Activated CD8-positive, alpha-beta T cell treated with anti-CD3 and anti-CD28 coated beads, Interleukin-2, amount 10 ng/mL, durations not matched to agents 7 days and 5 days (primary cell): ENCODE results near the gene SPIRE2. TPM values are rescaled to one million over a fixed set of nuclear protein-coding genes. Genes with fewer than 3 reads are reported as not detected.

ENCODE experiments used
- total RNA-seq, 2 experiments: library from RNA; stranded (reverse); gene quantifications; one replicate each; pipeline ENCODE4 v1.2.3, GENCODE V29; 2021

SPIRE2 gene
- total RNA-seq, 2 experiments from 2014 or later, result 0.08 TPM; not detected in 1

Other genes with a start within 250 kb of the SPIRE2 start
- not detected for gene DPEP1, start 214.8 kb upstream of the SPIRE2 start, total RNA-seq
- 10 to 100 TPM; 95.7 to 98.9 TPM for gene CHMP1A, start 170.8 kb upstream of the SPIRE2 start, total RNA-seq
- gene SPATA33, start 170.6 kb upstream of the SPIRE2 start, total RNA-seq, result 10 to 100 TPM; 13.2 to 16.1 TPM
- gene CDK10, start 141.8 kb upstream of the SPIRE2 start, total RNA-seq, result 10 to 100 TPM; 76.0 to 77.1 TPM
- gene SPATA2L, start 126.8 kb upstream of the SPIRE2 start, total RNA-seq, result 1 to 10 TPM; 6.1 to 7.0 TPM
- gene VPS9D1, start 107.6 kb upstream of the SPIRE2 start, total RNA-seq, result 1 to 10 TPM; 6.6 to 7.5 TPM
- gene ZNF276, start 106.9 kb upstream of the SPIRE2 start, total RNA-seq, result 10 to 100 TPM; 67.5 to 69.6 TPM
- 100 to 1,000 TPM; 123 to 149 TPM for gene FANCA, start 11.8 kb upstream of the SPIRE2 start, total RNA-seq
- gene TCF25, start 45.1 kb downstream of the SPIRE2 start, total RNA-seq, result 100 to 1,000 TPM; 169 to 178 TPM
- gene MC1R, start 90.4 kb downstream of the SPIRE2 start, total RNA-seq, result 1 to 10 TPM; 4.7 to 5.0 TPM
- 1 to 10 TPM; 1.1 to 1.3 TPM for gene TUBB3, start 94.9 kb downstream of the SPIRE2 start, total RNA-seq
- gene DEF8, start 120.3 kb downstream of the SPIRE2 start, total RNA-seq, result 10 to 100 TPM; 19.8 to 25.7 TPM
- gene DBNDD1, start 191.0 kb downstream of the SPIRE2 start, total RNA-seq, result under 1 TPM in 1 of 2 experiments, not detected in 1; 0.18 TPM
- not detected for gene PRDM7, start 248.9 kb downstream of the SPIRE2 start, total RNA-seq